Measurements from ENCODE around the gene TTC1.
"Not testable (repeated sequence)": the region's sequence is repeated elsewhere in the genome, so short reads cannot be mapped to it uniquely, and the experiment has no call there.

TTC1 gene

DNA sequence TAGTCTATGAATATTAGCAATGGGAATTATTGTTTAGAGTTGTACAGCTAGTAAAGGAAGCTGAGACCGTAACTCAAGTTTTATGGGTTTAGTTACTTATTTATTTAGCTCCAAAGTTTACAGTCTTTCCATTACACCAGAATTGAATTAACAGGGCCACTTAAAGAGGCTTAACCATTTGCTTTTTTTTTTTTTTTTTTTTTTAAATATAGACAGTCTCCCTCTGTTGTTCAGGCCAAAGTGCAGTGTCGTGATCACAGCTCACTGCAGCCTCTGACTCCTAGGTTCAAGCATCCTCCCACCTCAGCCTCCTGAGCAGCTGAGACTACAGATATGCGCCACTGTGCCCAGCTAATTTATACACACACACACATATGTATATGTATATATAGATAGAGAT, 1.4 kb upstream of the TTC1 start:
- TF ChIP-seq POLR2A (IDR thresholded peaks at IDR 0.05; ENCODE audit: low read depth, low read length) (no peak), TAF1 (IDR thresholded peaks at IDR 0.05; ENCODE audit: borderline replicate concordance, low read depth, low read length) (no peak), POLR2AphosphoS5 (IDR thresholded peaks at IDR 0.05; ENCODE audit: low read depth, low read length) (no peak)
- no peak for FAIRE-seq

DNA sequence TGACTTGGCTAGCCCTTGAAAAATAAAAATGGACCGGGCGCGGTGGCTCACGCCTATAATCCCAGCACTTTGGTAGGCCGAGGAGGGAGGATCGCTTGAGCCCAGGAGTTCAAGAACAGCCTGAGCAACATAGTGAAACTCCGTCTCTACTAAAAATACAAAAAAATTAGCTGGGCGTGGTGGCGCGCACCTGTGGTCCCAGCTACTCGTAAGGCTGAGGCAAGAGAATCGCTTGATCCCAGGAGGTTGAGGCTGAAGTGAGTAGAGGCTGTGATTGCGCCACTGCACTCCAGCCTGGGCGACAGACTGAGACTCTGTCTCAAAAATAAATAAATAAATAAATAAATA, 436 bp upstream of the TTC1 start:
- not testable (repeated sequence) for FAIRE-seq; DNase-seq (ENCODE audit: insufficient read length)

More for the DNA sequence above, 1.4 kb upstream of the TTC1 start:
- no peak for DNase-seq (ENCODE audit: insufficient read length)

DNA sequence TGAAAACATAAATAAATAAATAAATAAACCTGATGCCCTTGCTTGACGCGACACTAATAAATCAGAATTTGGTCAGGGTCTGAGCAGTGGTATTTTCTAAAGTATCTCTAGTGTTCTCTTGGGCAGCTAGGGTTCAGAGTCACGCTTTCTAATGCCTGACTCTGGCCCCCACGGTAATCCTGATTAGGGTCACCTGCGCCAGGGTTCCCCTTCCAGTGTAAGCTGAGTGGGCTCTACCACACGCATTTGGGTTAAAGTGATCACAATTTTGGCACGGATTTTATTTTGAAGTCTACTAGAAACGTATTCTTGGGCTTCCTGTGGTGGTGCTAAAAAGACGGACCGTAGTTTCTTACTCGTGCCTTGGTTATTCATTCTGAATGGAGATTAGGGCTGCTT, 651 bp downstream of the TTC1 start:
- TF ChIP-seq POLR2A (IDR thresholded peaks at IDR 0.05; ENCODE audit: low read depth, low read length) (no peak), POLR2AphosphoS5 (IDR thresholded peaks at IDR 0.05; ENCODE audit: low read depth, low read length) (no peak), TAF1 (IDR thresholded peaks at IDR 0.05; ENCODE audit: borderline replicate concordance, low read depth, low read length) (no peak)
- DNase-seq (ENCODE audit: insufficient read length) (no peak), FAIRE-seq (no peak)

DNA sequence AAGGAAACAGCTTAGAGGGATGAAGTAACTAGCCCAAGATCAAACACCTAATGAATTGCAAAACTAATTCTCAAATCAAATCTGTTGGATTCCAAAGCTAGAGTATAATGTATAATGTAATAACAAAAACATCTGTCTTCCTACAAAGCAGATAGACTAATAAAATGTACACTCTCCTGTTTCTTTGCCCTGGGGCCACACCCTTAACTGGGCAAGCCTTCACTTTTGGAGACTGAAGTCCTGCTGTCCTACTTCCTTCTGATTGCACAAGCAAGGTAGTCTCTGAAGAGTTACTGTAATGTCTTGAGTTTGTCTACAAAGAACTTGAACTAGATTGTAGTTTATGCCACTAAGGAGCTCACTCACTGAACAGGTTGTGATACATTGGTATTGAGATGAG, 2.5 kb downstream of the TTC1 start:
- DNase-seq (ENCODE audit: insufficient read length) (no peak), FAIRE-seq (no peak)
- TF ChIP-seq POLR2A (IDR thresholded peaks at IDR 0.05; ENCODE audit: low read depth, low read length), result no peak
- TF ChIP-seq TAF1 (IDR thresholded peaks at IDR 0.05; ENCODE audit: borderline replicate concordance, low read depth, low read length), result no peak
- no peak for TF ChIP-seq POLR2AphosphoS5 (IDR thresholded peaks at IDR 0.05; ENCODE audit: low read depth, low read length)

DNA sequence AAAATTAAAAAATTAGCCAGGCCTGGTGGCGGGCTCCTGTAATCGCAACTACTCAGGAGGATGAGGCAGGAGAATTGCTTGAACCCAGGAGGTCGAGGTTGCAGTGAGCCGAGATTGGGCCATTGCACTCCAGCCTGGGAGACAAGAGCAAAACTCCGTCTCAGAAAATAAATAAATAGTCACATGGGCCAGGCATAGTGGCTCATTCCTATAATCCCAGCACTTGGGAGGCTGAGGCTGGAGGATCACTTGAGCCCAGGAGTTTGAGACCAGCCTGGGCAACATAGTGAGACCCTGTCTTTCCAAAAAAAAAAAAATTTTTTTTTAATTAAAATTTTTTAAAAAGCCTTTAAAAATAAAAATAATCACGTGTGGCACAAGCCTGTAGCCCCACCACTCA, 5.3 kb downstream of the TTC1 start:
- not testable (repeated sequence) for DNase-seq (ENCODE audit: insufficient read length); FAIRE-seq

DNA sequence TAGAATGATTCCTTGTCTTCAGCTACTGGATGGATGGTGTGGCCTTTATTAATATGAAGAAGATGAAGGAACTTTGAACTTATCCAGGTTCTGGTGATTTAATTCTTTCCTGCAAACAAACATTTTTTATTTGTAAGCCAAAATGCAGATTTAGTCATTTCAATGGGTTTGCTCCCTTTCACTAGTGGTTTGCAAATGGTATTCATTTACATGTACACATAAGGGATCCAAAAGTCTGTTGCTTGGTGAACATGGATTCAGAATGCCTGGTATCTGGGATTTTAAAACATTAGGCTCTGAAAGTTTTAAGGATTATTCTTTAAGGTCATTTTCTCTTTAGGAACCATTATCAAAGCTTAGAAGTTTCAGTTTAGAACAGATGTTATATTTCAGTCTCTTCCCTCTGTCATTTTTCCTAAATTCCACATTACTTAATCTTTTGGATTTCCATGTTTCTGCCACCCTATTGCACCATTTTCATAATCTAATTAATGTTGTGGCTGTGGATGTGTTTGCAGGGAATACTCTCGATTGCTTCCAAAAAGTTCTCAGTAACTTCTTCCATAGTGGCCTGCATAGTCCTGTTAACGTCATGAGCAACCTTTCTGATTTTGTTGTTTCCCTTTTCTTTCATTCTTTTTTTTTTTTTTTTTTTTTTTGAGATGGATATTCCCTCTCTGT, 10.1 kb downstream of the TTC1 start:
- DNase-seq (ENCODE audit: insufficient read length) (no peak), FAIRE-seq (no peak)
- TF ChIP-seq POLR2A (IDR thresholded peaks at IDR 0.05; ENCODE audit: low read depth, low read length), result no peak
- no peak for TF ChIP-seq POLR2AphosphoS5 (IDR thresholded peaks at IDR 0.05; ENCODE audit: low read depth, low read length)
- TF ChIP-seq TAF1 (IDR thresholded peaks at IDR 0.05; ENCODE audit: borderline replicate concordance, low read depth, low read length), result no peak

DNA sequence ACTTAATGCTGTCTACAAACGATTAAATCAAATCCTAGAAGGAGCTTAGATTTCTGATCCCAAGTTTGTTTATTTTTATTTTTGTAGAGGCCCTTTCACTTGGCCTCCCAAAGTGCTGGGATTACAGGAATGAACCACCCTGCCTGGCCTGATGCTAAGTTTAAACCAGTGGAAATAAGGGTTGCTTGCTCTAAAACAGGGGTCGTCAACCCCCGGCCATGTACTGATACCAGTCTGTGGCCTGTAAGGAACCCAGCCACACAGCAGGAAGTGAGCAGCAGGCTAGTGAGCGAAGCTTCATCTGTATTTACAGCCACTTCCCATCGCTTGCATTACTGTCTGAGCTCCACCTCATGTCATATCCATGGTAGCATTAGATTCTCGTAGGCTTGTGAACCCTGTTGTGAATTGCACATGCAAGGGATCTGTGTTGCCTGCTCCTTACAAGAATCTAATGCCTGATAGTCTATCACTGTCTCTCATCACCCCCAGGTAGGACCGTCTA, 11.4 kb downstream of the TTC1 start:
- FAIRE-seq, result no peak
- no peak for DNase-seq (ENCODE audit: insufficient read length)
- TF ChIP-seq POLR2A (IDR thresholded peaks at IDR 0.05; ENCODE audit: low read depth, low read length), result no peak
- TF ChIP-seq TAF1 (IDR thresholded peaks at IDR 0.05; ENCODE audit: borderline replicate concordance, low read depth, low read length), result no peak
- no peak for TF ChIP-seq POLR2AphosphoS5 (IDR thresholded peaks at IDR 0.05; ENCODE audit: low read depth, low read length)

DNA sequence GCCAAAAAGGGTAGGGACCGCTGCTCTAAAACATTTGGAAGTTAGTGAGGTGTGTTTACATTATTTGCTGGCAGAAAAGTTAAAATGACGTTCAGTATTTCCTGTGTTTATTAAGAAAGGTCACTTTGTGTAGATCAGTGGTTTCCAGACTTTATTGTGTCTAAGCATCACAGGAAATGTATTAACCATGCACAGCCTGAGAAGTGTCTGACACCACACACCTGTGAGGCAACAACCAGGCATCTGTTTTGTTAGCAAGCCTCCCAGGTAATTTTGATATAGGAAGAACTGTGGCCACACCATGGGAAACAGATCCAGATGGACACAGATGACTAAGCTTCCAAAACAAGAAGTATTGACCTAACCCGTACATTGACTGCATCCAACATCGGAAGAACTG, 12.0 kb downstream of the TTC1 start:
- no peak for DNase-seq (ENCODE audit: insufficient read length)
- TF ChIP-seq POLR2A (IDR thresholded peaks at IDR 0.05; ENCODE audit: low read depth, low read length) (no peak), TAF1 (IDR thresholded peaks at IDR 0.05; ENCODE audit: borderline replicate concordance, low read depth, low read length) (no peak), POLR2AphosphoS5 (IDR thresholded peaks at IDR 0.05; ENCODE audit: low read depth, low read length) (no peak)
- no peak for FAIRE-seq

DNA sequence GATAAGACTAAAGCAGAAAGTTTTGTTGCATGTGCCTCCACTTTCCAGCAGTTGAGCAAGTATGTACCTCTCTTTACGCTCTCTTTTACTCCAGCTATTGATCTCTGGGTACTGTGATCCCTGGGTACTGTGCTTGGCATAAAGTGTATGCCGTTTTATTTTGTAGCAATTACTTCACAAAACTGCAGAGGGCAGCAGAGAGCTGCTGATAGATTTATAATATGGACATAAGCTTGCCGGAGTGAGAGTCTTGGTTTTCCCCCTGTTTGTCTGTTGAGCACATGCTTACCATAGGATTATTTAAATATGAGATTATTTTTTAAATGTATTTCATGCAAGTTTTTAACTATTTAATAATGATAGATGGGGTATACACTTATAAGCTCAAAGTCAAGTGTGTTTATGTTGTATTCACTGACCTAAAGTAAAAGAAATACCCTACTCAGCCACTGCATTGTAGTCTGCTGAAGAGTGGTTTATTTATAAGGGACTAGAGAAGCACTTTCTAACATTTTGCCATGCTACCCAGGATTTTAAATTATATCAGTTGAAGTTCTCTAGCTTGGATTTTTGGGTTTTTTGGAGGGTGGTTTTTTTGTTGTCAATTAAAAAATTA, 13.0 kb downstream of the TTC1 start:
- DNase-seq (ENCODE audit: insufficient read length), result peak; percentile 15
- FAIRE-seq, result peak; percentile 94

DNA sequence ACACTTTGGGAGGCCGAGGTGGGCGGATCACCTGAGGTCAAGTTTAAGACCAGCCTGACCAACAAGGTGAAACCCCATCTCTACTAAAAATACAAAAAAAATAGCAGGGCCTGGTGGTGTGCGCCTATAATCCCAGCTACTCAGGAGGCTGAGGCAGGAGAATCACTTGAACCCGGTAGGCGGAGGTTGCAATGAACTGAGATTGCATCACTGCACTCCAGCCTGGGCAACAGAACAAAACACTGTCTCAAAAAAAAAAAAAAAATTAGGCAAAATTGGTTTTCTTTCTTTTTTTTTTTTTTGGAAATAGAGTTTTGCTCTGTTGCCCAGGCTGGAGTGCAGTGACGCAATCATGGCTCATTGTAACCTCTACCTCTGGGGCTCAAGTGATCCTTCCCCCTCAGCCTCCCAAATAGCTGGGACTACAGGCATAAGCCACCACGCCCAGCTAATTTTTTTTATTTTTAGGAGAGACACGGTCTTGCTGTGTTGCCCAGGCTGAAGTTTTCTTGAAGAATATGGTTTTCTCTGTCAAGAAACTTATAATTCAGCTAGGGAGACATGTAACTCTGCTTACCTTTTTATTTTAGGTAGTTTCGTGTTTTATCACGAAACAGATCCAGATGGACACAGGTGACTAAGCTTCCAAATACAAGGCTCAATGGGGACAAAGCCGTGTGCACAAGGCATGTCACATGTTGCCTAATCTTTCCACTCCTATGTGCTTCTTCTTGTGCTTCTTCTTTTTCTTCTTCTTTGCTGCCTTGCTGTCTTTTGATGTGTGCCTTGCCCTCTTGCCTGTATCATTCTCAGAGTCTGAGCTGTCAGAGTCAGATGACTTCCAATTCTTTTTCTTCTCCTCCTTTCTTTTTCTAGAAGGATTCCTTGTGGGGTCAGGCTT, 14.3 kb downstream of the TTC1 start:
- DNase-seq (ENCODE audit: insufficient read length) (no peak), FAIRE-seq (no peak)
- TF ChIP-seq POLR2A (IDR thresholded peaks at IDR 0.05; ENCODE audit: low read depth, low read length) (no peak), TAF1 (IDR thresholded peaks at IDR 0.05; ENCODE audit: borderline replicate concordance, low read depth, low read length) (no peak), POLR2AphosphoS5 (IDR thresholded peaks at IDR 0.05; ENCODE audit: low read depth, low read length) (no peak)

More for the DNA sequence above, 13.0 kb downstream of the TTC1 start:
- TF ChIP-seq POLR2AphosphoS5 (IDR thresholded peaks at IDR 0.05; ENCODE audit: low read depth, low read length), result no peak
- no peak for TF ChIP-seq POLR2A (IDR thresholded peaks at IDR 0.05; ENCODE audit: low read depth, low read length)
- no peak for TF ChIP-seq TAF1 (IDR thresholded peaks at IDR 0.05; ENCODE audit: borderline replicate concordance, low read depth, low read length)

DNA sequence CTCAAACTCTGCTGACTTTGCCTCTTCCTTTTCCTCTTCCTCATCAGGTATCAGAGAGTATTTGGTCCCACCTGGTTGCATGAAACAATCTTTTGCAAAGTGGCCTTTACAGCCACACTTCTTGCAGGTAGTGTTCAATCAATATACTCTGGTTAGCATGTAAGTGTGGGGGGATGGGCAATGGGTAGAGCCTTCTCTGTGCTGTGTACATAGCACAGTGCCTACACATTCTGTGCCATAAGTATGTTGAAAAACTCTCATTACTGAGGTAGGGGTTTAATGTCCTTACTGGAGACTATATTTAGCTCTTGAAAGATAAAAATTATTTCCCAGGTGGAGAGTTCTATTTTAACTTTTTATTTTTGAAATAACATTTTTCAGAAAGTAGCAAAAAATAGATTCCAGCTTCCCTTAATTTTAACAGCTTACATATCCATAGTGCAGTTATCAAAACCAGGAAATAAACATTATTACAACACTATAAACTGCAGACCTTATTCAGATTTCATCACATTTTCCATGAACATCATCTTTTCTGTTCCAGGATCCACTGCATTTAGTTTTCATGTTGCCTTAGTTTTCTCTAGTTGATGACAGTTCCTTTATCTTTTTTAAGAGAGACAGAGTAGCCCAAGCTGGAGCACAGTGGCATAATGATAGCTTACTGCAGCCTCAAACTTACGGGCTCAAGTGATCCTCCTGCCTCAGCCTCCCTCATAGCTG, 15.1 kb downstream of the TTC1 start:
- FAIRE-seq, result no peak
- no peak for TF ChIP-seq POLR2A (IDR thresholded peaks at IDR 0.05; ENCODE audit: low read depth, low read length)
- TF ChIP-seq POLR2AphosphoS5 (IDR thresholded peaks at IDR 0.05; ENCODE audit: low read depth, low read length), result no peak
- no peak for TF ChIP-seq TAF1 (IDR thresholded peaks at IDR 0.05; ENCODE audit: borderline replicate concordance, low read depth, low read length)
- no peak for DNase-seq (ENCODE audit: insufficient read length)
